Cerebellar nuclear complex (tissue), 1 donor: Measurements from ENCODE around the gene TEX54.

ENCODE experiments used
- DNase-seq, 2 experiments: peaks; one replicate each; lab custom pipeline; 2025; lab: John Stamatoyannopoulos, UW

The TEX54 gene

GRCh38 chr11:62788991-62789390, 43.6 kb downstream of the TEX54 start:
- no peak for DNase-seq

- peak; percentile 49 to 75 for DNase-seq
These were observed 45.5 kb downstream of the TEX54 start, which contains the start of gene TMEM179B for GRCh38 chr11:62787005-62787759. Gene TMEM179B (plus strand): TSS chr11:62787402. CDS start chr11:62787432, 30 bp downstream.

- peak in 1 of 2 experiments; percentile 8 for DNase-seq
These were observed 46.2 kb downstream of the TEX54 start for GRCh38 chr11:62786318-62787004.

- DNase-seq = no peak
These were observed 49.9 kb downstream of the TEX54 start for GRCh38 chr11:62782753-62783152.
